Renal cortical epithelial cell (primary cell): ENCODE results near the gene SLC2A2. TPM values are rescaled to one million over a fixed set of nuclear protein-coding genes. Genes with fewer than 3 reads are reported as not detected.
"Not testable (repeated sequence)": the region's sequence is repeated elsewhere in the genome, so short reads cannot be mapped to it uniquely, and the experiment has no call there.

Experiments
- DNase-seq: peaks from one replicate; pipeline ENCODE4 v3.0.0-alpha.2; 2011; ENCODE audit warnings: low read depth
- total RNA-seq: library from RNA; depleted of rRNA; stranded (reverse); fragments of >200 nt; gene quantifications from 2 replicates; pipeline ENCODE4 v1.2.3, GENCODE V29; 2014

Gene SLC2A2
- total RNA-seq, 1 donor from 2014 or later = 13.0 TPM

- no peak for DNase-seq
These were observed 38.1 kb downstream of the SLC2A2 start for GRCh38 chr3:170988378-170988777.

DNA sequence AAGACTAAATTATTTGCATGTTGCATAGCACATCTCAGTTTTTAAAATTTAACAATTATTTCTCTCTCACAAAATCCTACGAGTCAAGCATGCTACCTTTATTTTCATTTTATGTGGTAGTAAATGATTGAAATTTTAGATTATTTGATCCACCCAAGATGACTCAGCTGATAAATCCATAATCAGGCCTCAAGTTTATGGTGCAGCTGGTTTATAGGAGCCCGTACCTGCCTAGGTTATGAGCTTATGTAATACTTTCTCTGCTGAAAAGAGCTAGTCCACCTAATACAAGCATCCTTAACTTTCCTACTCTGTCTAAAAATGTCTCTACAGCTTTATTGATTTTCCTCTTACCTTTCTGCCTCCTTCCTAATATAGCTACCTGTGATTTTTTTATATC lies 41.2 kb downstream of the SLC2A2 start:
- DNase-seq = no peak

GRCh38 chr3:170982733-170983132 lies 43.8 kb downstream of the SLC2A2 start:
- peak; percentile 27 for DNase-seq

- no peak for DNase-seq
These were observed 46.1 kb downstream of the SLC2A2 start for GRCh38 chr3:170980399-170980798.

DNA sequence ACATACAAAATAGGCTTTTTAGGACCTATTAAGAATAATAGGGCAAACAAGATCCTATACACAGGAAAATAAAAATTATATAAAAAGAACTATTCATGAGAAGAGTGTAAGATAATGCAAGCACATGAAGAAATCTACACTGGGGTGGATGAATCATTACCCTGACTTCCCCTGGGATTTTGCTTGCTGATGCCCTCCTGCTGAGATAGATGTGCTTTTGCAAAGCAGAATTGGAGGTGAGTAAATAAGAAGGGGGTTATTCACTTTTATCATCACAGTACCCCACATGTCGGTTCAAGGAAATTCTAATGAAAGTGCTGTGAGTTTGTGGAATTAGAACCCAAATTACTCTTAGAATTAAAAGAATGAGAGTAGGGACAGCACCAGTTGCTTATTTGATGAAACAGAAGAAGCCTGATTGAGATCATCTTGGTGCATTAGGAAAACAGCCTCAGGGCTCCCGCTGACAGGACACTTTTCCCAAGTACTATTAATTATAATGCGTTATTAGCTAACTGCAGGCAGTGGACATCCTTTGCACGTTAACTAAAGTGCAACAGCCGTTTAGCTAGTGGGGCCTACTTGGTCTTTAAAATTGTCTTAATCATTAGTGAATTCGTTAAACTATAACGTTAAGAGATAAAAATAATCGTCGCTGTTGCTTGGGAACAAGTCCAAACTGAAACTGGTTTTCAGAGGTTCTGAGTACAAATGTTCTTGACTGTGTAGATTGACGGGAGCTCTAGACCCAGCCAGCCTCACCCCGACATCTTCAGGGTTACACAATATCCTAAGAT lies 48.4 kb downstream of the SLC2A2 start:
- DNase-seq = peak; percentile 94

GRCh38 chr3:170976190-170976519 lies 50.4 kb downstream of the SLC2A2 start:
- DNase-seq = no peak

- DNase-seq = no peak
These were observed 51.0 kb downstream of the SLC2A2 start for GRCh38 chr3:170975283-170976189.

DNA sequence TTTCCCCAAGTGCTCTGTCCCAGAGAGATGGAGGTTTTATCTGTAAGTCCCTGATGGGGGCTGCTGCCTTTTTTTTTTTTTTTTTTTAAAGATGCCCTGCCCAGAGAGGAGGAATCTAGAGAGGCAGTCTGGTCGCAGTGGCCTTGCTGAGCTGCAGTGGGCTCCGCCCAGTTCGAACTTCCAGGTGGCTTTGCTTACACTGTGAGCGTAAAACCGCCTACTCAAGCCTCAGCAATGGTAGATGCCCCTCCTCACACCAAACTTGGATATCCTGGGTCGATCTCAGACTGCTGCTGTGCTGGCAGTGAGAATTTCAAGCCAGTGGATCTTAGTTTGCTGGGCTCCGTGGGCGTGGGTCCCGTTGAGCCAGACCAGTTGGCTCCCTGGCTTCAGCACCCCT lies 51.6 kb downstream of the SLC2A2 start:
- no peak for DNase-seq

DNA sequence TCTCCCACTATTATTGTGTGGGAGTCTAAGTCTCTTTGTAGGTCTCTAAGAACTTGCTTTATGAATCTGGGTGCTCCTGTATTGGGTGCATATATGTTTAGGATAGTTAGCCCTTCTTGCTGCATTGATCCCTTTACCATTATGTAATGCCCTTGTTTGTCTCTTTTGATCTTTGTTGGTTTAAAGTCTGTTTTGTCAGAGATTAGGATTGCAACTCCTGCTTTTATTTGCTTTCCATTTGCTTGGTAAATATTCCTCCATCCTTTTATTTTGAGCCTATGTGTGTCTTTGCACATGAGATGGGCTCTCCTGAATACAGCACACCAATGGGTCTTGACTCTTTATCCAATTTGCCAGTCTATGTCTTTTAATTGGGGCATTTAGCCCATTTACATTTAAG lies 53.6 kb downstream of the SLC2A2 start:
- DNase-seq = not testable (repeated sequence)

DNA sequence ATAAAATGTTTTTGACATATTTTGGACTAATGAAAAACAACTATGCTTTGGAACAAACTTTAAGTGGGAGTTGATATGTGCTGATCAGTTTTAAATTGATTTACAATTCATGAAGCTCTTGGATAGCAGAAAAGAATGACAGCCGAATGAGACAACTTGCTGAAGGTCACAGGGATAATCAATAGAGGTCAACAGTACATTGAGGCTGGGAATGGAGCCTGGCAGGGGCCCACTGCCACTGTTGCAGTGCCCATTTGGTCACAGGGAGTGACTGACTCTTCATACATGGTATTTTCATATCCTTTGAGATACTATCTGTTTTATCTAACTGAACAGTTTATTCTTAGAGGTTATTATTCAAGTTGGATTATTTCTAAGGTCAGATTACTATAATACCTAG lies 59.4 kb downstream of the SLC2A2 start:
- DNase-seq = no peak

DNA sequence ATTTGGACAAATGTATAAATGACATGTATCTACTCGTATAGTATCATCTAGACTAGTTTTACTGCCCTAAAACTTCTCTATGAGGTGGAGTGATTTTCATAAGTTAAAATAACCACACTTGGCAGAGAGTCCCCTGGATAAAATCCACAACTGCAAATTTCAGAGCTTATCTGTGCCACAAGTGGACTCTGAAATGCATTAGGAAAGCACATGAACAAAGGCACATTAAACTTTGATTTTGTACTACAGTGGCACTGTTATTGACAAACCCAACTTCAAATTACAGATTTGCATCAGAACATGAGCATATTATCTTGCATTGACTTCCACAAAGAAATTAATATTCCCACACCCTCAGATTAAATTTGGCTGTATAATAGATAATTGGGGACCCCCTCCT lies 60.0 kb downstream of the SLC2A2 start:
- no peak for DNase-seq

DNA sequence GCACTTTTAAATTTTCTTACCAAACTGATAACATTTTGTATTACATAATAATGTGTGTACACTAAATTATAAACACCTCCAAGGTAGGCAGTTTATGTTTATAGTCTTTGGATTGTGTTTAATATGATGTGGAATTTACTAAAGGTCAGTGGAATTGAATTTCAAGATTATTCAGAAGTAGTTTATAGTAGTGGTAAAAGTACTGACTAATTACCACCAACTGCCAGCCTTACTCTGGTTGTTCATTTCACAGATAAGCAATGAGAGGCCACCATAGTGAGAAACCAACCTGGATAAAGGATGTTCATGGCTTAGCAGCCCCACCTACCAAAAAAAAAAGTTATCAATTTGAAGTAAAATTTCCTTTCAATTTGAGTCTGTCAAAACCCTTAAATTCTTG lies 64.1 kb downstream of the SLC2A2 start:
- DNase-seq = no peak

DNA sequence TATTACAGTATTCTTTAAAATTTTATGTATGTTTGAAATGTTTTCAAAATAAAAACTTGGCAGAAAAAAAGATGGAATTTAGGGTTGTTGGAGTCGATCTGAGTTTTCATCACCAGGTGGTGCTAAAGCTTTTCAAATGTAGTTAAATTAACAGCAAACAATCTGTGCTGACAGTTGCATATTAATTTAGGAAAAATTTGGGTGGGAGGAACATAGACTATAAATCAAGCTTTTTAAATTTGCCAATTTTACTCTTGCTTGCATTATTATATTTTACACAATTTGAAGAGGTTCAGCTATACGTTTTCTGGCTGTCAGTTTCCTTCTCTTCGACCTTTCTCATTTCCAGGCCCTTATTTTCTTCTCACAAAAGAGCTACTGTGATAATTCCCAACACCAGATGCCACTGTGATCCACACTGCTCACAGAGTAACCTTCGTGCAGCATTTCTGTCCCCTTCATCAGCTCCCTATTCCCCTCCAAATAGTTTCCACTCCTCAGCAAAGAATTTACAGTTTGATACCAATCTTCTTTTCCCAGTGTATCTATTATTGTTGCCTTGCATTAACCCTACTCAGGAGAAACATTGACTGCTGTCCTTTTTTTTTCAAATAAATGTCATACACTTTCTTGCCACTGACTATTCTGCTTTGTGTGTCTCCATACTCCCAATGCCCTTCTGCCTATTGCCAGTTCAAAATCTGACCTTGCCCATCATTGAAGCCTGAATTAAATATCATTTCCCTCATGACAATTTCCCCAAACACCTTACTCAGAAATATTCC lies 64.7 kb downstream of the SLC2A2 start:
- peak; percentile 61 for DNase-seq

DNA sequence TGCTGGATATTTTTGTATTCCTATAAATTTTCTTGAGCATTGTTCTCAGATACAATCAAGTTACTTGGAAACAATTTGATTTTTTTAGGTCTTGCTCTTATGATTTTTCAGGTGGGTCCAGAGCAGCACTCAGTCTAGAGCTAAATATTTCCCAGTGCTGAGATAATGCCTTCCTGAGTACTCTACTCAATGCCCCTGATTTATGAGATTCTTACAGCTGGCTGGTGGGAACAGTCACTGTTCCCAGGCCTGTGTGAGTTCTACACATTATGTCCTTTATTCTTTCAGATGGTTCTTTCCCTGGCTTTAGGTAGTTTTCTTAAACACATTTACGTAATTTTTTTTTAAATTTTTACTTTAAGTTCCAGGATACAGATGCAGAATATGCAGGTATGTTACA lies 67.1 kb downstream of the SLC2A2 start:
- DNase-seq = no peak

DNA sequence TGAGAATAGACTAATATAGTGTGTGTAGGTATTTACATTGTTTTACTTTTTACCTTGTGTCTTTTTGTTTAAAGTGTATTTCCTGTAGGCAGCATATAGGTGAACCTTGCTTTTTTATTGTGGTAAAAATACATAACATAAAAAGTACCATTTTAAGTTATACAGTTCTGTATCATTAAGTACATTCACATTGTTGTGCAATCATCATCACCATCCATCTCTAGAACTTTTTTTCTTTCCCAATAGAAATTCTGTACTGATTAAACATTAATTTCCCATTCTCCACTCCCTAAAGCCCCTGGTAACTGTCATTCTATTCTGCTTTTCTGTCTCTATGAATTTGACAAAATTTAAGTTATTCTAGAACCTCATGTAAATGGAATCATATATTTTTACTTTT lies 69.9 kb downstream of the SLC2A2 start:
- peak; percentile 21 for DNase-seq

DNA sequence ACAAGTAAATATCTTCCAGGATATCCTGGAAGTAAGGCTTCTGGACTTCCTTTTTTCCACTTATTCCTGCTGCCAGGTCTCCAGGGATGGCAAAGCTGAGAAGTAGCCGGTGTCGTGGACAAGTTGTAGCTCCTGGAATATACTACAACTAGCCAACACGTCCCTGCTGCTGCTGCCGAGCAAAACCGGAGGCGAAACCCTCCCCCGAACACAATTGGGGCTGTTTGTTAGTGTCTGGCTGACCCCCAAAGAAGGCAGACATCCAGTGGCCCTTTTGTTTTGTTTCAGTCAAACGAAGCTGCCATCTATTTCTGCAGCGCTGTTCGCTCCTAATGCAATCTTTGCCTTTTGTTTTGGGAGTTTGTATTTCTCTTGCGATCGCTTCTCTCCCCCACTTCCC lies 72.8 kb downstream of the SLC2A2 start:
- no peak for DNase-seq

- DNase-seq = no peak
These were observed 73.3 kb downstream of the SLC2A2 start for GRCh38 chr3:170953229-170953628.

DNA sequence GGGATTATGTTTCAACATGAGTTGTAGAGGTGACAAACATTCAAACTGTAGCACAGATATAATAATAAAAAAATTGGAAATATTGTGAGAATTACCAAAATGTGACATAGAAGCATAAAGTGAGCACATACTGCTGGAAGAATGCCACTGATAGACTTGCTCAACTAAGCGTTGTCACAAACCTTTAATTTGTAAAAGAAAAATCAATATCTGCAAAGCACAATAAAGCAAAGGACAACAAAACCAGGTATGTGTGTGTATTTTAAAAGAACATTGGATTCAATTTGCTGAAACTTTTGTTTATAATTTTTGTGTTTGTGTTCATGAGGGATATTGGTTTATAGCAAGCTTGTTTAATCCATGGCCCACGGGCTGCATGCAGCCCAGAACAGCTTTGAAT lies 77.3 kb downstream of the SLC2A2 start:
- DNase-seq = no peak

DNA sequence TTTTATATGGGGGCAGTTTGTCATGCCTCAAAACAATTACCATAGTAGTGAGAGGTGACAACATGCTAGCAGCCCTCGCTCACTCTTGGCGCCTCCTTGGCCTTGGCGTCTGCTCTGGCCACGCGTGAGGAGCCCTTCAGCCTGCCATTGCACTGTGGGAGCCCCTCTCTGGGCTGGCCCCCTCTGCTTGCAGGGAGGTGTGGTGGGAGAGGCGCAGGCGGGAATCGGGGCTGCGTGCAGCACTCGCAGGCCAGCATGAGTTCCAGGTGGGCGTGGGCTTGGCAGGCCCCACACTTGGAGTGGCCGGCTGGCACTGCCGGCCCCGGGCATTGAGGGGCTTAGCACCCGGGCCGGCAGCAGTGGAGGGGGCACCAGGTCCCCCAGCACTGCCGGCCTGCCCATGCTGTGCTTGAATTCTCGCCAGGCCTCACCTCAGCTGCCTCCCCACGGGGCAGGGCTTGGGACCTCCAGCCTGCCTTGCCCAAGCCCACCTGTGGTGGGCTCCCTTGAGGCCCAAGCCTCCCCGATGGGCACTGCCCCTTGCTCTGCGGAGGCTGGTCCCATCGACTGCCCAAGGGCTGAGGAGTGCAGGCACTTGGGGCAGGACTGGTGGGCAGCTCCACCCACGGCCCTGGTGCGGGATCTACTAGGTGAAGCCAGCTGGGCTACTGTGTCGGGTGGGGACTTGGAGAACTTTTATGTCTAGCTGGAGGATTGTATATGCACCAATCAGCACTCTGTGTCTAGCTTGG lies 79.3 kb downstream of the SLC2A2 start:
- no peak for DNase-seq
